ENCODE results near the gene CHST8.

The CHST8 gene

GRCh38 chr19:33772858-33773180 lies 151.1 kb downstream of the CHST8 start:
- Histone ChIP-seq H3K9me3 (ENCODE audit: insufficient read depth, low read length) (no peaks in the 10 kb centered on the region), H3K9me2 (replicated peaks; ENCODE audit: insufficient read depth, low read length) (no peaks in the 10 kb centered on the region), H3K4me3 (ENCODE audit: insufficient read depth, low read length, poor library complexity, severe bottlenecking) (no peak overlapping the region), H4K20me1 (ENCODE audit: low read depth, low read length) (no peaks in the 10 kb centered on the region), H2AFZ (ENCODE audit: low read depth, low read length, severe bottlenecking) (no peak overlapping the region), H3K9ac (ENCODE audit: low read length) (no peak overlapping the region), H3K36me3 (ENCODE audit: low read length) (no peaks in the 10 kb centered on the region), H3K27ac (ENCODE audit: low read depth, low read length) (no peak overlapping the region), H3K79me2 (ENCODE audit: insufficient read depth, low read length) (no peaks in the 10 kb centered on the region), H3K27me3 (ENCODE audit: low read length) (no peaks in the 10 kb centered on the region), H3F3A (ENCODE audit: insufficient read depth) (no peaks in the 10 kb centered on the region), H3K4me2 (ENCODE audit: low read depth, low read length, poor library complexity, severe bottlenecking) (no peak overlapping the region)
- TF ChIP-seq CTCF (IDR thresholded peaks at IDR 0.05; ENCODE audit: insufficient read depth, low read length, poor library complexity, severe bottlenecking) = no peak
- no peak for TF ChIP-seq EZH2phosphoT487 (conservative IDR thresholded peaks at IDR 0.05; ENCODE audit: low read length)

- Histone ChIP-seq H3K9me3 (ENCODE audit: insufficient read depth, low read length) (no peaks in the 10 kb centered on the region), H3K27me3 (ENCODE audit: low read length) (no peaks in the 10 kb centered on the region), H3K9ac (ENCODE audit: low read length) (no peak overlapping the region), H3F3A (ENCODE audit: insufficient read depth) (no peaks in the 10 kb centered on the region), H3K4me2 (ENCODE audit: low read depth, low read length, poor library complexity, severe bottlenecking) (no peak overlapping the region), H3K27ac (ENCODE audit: low read depth, low read length) (no peak overlapping the region), H4K20me1 (ENCODE audit: low read depth, low read length) (no peaks in the 10 kb centered on the region), H2AFZ (ENCODE audit: low read depth, low read length, severe bottlenecking) (no peak overlapping the region), H3K79me2 (ENCODE audit: insufficient read depth, low read length) (no peaks in the 10 kb centered on the region), H3K9me2 (replicated peaks; ENCODE audit: insufficient read depth, low read length) (no peaks in the 10 kb centered on the region), H3K36me3 (ENCODE audit: low read length) (no peaks in the 10 kb centered on the region), H3K4me3 (ENCODE audit: insufficient read depth, low read length, poor library complexity, severe bottlenecking) (no peak overlapping the region)
- TF ChIP-seq CTCF (IDR thresholded peaks at IDR 0.05; ENCODE audit: insufficient read depth, low read length, poor library complexity, severe bottlenecking) (no peak), EZH2phosphoT487 (conservative IDR thresholded peaks at IDR 0.05; ENCODE audit: low read length) (no peak)
These were observed 152.2 kb downstream of the CHST8 start for GRCh38 chr19:33773704-33774624.

GRCh38 chr19:33774751-33775150 lies 153.0 kb downstream of the CHST8 start:
- TF ChIP-seq EZH2phosphoT487 (conservative IDR thresholded peaks at IDR 0.05; ENCODE audit: low read length) (no peak), CTCF (IDR thresholded peaks at IDR 0.05; ENCODE audit: insufficient read depth, low read length, poor library complexity, severe bottlenecking) (no peak)
- Histone ChIP-seq H3K27ac (ENCODE audit: low read depth, low read length) (no peak overlapping the region), H4K20me1 (ENCODE audit: low read depth, low read length) (no peaks in the 10 kb centered on the region), H3K4me3 (ENCODE audit: insufficient read depth, low read length, poor library complexity, severe bottlenecking) (no peak overlapping the region), H3K36me3 (ENCODE audit: low read length) (no peaks in the 10 kb centered on the region), H3K9me2 (replicated peaks; ENCODE audit: insufficient read depth, low read length) (no peaks in the 10 kb centered on the region), H2AFZ (ENCODE audit: low read depth, low read length, severe bottlenecking) (no peak overlapping the region), H3K4me2 (ENCODE audit: low read depth, low read length, poor library complexity, severe bottlenecking) (no peak overlapping the region), H3K9me3 (ENCODE audit: insufficient read depth, low read length) (no peaks in the 10 kb centered on the region), H3K79me2 (ENCODE audit: insufficient read depth, low read length) (no peaks in the 10 kb centered on the region), H3K9ac (ENCODE audit: low read length) (no peak overlapping the region), H3K27me3 (ENCODE audit: low read length) (no peaks in the 10 kb centered on the region), H3F3A (ENCODE audit: insufficient read depth) (no peaks in the 10 kb centered on the region)
